H1 (cell line): Measurements from ENCODE around the gene ACVR1. TPM values are rescaled to one million over a fixed set of nuclear protein-coding genes. Genes with fewer than 3 reads are reported as not detected.

Source experiments
- GTF2F1 ChIP-seq: IDR thresholded peaks from 2 replicates; pipeline ENCODE4 v1.6.1; 2012; ENCODE audit warnings: low read depth, low read length, improper control_type of control experiment, borderline replicate concordance
- NANOG ChIP-seq: IDR thresholded peaks from 2 replicates; pipeline ENCODE4 v1.6.1; 2011; ENCODE audit warnings: low read length, low read depth, mild to moderate bottlenecking, inconsistent platforms; ENCODE audit not compliant: insufficient read depth, poor library complexity, severe bottlenecking
- RBBP5 ChIP-seq: IDR thresholded peaks from 2 replicates; pipeline ENCODE4 v1.7.1; 2012; ENCODE audit warnings: low read depth, mild to moderate bottlenecking, inconsistent platforms, low read length, moderate library complexity, borderline replicate concordance
- SIRT6 ChIP-seq: IDR thresholded peaks from one replicate; pipeline ENCODE4 v1.7.1; 2012; ENCODE audit warnings: low read length, inconsistent platforms
- ZNF274 ChIP-seq: IDR thresholded peaks from 2 replicates; pipeline ENCODE4 v1.7.0; 2012; ENCODE audit warnings: low read length, borderline replicate concordance; ENCODE audit errors: extremely low read depth
- polyA plus RNA-seq, 7 experiments: library from polyadenylated mRNA; depleted of rRNA in 3 of 7; stranded (reverse) in 5 of 7; unstranded in 2 of 7; fragments of >200 nt in 5 of 7; fragments of 200-250 nt in 2 of 7; gene quantifications; 1 replicate in 5 of 7; 2 replicates in 1 of 7; 4 replicates in 1 of 7; pipeline versions ENCODE4 v1.2.1 to v1.2.3, GENCODE V29; 2011 to 2013; ENCODE audit warnings: missing spikeins in 2 of 7, mixed read lengths in 2 of 7
- total RNA-seq: library from RNA; stranded (reverse); fragmentation: NEBNext Ultra II Directional; extraction: Animal tissue kit (Norgen Biotek cat#: 25700); gene quantifications from 2 replicates; pipeline ENCODE4 v1.2.1, GENCODE V29; 2021
- TF ChIP-seq, protein P1 (sequence below): IDR thresholded peaks from 2 replicates; pipeline ENCODE4 v1.6.1; 2011; ENCODE audit warnings: low read length, improper control_type of control experiment
- TF ChIP-seq, protein P2 (sequence below): IDR thresholded peaks from 2 replicates; pipeline ENCODE4 v1.6.1; 2012; ENCODE audit warnings: inconsistent platforms

Gene ACVR1
- total and polyA plus RNA-seq, 2 of the 8 experiments (the other 6 are each of a cell fraction or from before 2014, with no cell fraction given) = 8.5 to 17.7 TPM

DNA sequence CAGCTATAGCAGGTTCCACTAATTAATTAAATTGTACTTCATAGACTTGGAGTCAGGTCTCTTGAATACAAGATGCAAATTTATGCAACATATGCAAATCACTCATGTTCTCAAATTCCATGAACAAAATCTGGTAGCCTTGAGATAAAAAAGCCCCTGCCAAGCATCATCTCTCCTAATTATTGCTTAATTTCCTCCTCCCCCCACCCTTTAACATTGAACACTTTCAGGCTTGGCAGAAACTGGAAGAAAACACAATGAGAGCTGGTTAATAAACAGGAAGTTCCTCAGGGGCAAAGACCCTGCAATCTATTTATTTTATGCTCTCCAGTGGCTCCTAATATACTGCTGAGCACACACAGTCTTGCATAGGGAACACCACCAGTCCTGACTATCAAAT is 35.6 kb upstream of the ACVR1 start (continued):
- TF ChIP-seq, protein P1, sequence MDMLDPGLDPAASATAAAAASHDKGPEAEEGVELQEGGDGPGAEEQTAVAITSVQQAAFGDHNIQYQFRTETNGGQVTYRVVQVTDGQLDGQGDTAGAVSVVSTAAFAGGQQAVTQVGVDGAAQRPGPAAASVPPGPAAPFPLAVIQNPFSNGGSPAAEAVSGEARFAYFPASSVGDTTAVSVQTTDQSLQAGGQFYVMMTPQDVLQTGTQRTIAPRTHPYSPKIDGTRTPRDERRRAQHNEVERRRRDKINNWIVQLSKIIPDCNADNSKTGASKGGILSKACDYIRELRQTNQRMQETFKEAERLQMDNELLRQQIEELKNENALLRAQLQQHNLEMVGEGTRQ = no peak
- no peak for TF ChIP-seq GTF2F1
- no peak for TF ChIP-seq SIRT6
- TF ChIP-seq RBBP5 = no peak
- no peak for TF ChIP-seq NANOG
- no peak for TF ChIP-seq ZNF274
- TF ChIP-seq, protein P2, sequence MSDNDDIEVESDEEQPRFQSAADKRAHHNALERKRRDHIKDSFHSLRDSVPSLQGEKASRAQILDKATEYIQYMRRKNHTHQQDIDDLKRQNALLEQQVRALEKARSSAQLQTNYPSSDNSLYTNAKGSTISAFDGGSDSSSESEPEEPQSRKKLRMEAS = no peak
